ENCODE measurements around the gene AMPD2.

DNA sequence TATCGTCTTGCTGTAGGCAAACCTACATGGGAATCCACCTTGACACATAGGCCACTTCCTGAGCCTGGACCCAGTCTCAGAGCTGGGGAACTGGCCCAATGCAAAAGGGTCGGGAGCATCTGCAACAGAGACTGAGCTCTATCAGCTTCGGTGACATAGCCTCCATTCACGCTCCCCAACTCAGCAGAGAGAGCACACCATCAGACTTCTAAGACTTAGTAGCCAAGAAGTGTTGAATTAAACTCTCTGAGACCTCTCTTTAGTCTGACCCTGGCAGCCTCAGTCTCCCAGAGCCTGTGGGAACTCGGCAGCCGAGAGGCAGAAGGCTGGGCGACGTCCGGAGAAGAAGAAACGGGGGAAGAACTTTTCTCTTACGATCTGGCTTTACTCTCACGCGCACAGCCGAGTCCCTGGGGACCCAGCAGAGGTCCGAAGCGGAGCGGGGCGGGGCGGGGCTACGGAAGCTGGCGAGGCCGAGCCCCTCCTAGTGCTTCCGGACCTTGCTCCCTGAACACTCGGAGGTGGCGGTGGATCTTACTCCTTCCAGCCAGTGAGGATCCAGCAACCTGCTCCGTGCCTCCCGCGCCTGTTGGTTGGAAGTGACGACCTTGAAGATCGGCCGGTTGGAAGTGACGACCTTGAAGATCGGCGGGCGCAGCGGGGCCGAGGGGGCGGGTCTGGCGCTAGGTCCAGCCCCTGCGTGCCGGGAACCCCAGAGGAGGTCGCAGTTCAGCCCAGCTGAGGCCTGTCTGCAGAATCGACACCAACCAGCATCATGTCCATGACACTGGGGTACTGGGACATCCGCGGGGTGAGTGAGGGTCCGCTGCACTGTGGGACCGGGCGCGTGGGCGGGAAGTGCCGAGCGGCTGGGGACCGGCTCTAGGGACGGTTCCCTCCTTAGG lies 36.2 kb downstream of the AMPD2 start, which contains the start of gene GSTM4:
- TF ChIP-seq, protein P1, sequence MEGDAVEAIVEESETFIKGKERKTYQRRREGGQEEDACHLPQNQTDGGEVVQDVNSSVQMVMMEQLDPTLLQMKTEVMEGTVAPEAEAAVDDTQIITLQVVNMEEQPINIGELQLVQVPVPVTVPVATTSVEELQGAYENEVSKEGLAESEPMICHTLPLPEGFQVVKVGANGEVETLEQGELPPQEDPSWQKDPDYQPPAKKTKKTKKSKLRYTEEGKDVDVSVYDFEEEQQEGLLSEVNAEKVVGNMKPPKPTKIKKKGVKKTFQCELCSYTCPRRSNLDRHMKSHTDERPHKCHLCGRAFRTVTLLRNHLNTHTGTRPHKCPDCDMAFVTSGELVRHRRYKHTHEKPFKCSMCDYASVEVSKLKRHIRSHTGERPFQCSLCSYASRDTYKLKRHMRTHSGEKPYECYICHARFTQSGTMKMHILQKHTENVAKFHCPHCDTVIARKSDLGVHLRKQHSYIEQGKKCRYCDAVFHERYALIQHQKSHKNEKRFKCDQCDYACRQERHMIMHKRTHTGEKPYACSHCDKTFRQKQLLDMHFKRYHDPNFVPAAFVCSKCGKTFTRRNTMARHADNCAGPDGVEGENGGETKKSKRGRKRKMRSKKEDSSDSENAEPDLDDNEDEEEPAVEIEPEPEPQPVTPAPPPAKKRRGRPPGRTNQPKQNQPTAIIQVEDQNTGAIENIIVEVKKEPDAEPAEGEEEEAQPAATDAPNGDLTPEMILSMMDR (IDR thresholded peaks at IDR 0.05; ENCODE audit: low read depth, low read length, poor library complexity, severe bottlenecking): peak; percentile 36
- no peak for TF ChIP-seq EZH2phosphoT487 (IDR thresholded peaks at IDR 0.05; ENCODE audit: borderline replicate concordance, low read length)

Measured in DOHH2 (cell line).